HG02610 (cell line): Measurements from ENCODE around the gene BRAP.
"Not testable (repeated sequence)": the region's sequence is repeated elsewhere in the genome, so short reads cannot be mapped to it uniquely, and the experiment has no call there.

Source experiments
- ATAC-seq: cut with Tn5 transposase; IDR thresholded peaks from one replicate; pipeline ENCODE4 v1.9.1; 2021; ENCODE audit warnings: mild to moderate bottlenecking, moderate library complexity; ENCODE audit not compliant: unreplicated experiment

Gene BRAP

GRCh38 chr12:111685811-111686573, at the start of gene BRAP, which contains the start of gene ACAD10:
Gene BRAP, minus strand, starts transcription at chr12:111685956. Its CDS starts 164 bp downstream, at chr12:111685792.
Gene ACAD10, plus strand, starts transcription at chr12:111686053. Its CDS starts 6,657 bp downstream, at chr12:111692710.
- ATAC-seq = peak; percentile 86

GRCh38 chr12:111733340-111733915, 47.7 kb upstream of the BRAP start:
- no peak for ATAC-seq

- ATAC-seq = no peak
Observed at GRCh38 chr12:111732786-111733185, 47.0 kb upstream of the BRAP start.

GRCh38 chr12:111730420-111730819, 44.7 kb upstream of the BRAP start:
- ATAC-seq = no peak

- ATAC-seq = no peak
Observed at GRCh38 chr12:111728795-111729194, 43.0 kb upstream of the BRAP start.

- ATAC-seq = not testable (repeated sequence)
Observed at GRCh38 chr12:111723646-111724360, 38.0 kb upstream of the BRAP start.

GRCh38 chr12:111720457-111720856, 34.7 kb upstream of the BRAP start:
- ATAC-seq = no peak

GRCh38 chr12:111719316-111719715, 33.6 kb upstream of the BRAP start:
- not testable (repeated sequence) for ATAC-seq

- no peak for ATAC-seq
Observed at GRCh38 chr12:111715279-111715678, 29.5 kb upstream of the BRAP start.

- no peak for ATAC-seq
Observed at GRCh38 chr12:111706145-111706544, 20.4 kb upstream of the BRAP start.

- ATAC-seq = no peak
Observed at GRCh38 chr12:111705672-111706071, 19.9 kb upstream of the BRAP start.

- no peak for ATAC-seq
Observed at GRCh38 chr12:111699962-111700361, 14.2 kb upstream of the BRAP start.

- ATAC-seq = no peak
Observed at GRCh38 chr12:111693818-111694217, 8.1 kb upstream of the BRAP start.

- no peak for ATAC-seq
Observed at GRCh38 chr12:111692575-111693210, 6.9 kb upstream of the BRAP start.

GRCh38 chr12:111691262-111691661, 5.5 kb upstream of the BRAP start:
- ATAC-seq = no peak

GRCh38 chr12:111687952-111688351, 2.2 kb upstream of the BRAP start:
- ATAC-seq = no peak

GRCh38 chr12:111687255-111687654, 1.5 kb upstream of the BRAP start:
- no peak for ATAC-seq

- no peak for ATAC-seq
Observed at GRCh38 chr12:111686574-111687105, 884 bp upstream of the BRAP start.

GRCh38 chr12:111685322-111685810, 390 bp downstream of the BRAP start:
- peak; percentile 13 for ATAC-seq

- not testable (repeated sequence) for ATAC-seq
Observed at GRCh38 chr12:111684485-111685198, 1.1 kb downstream of the BRAP start.
